Measurements from ENCODE around the gene GCK.
"Not testable (repeated sequence)": the region's sequence is repeated elsewhere in the genome, so short reads cannot be mapped to it uniquely, and the experiment has no call there.

Gene GCK

DNA sequence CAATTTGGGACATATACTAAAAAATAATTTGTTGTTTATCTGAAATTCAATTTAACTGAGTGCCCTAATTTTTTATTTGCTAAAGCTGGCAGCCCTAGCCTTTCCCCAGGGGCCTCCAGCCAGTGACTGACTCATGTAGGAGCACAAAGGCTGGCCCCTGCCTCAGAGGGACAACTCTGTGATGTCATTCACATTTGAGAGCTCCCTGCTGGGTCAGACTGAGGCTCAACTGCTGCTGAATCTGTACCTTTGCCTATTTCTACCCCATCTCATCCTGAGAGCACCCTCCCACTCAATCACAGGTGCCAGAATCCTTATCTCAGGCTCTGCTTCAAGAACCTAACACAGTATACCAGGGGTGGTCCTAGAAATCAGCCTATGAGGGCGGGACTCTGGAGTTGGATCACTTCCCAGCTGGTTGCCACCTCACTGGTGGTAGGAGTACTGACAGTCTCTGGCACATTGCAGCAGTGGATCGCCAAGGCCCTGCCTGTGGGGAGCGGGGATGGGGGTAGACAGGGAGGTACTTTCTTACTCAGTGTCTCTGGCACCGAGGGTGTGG is 11.6 kb downstream of the GCK start:
- DNase-seq: peak; percentile 60

DNA sequence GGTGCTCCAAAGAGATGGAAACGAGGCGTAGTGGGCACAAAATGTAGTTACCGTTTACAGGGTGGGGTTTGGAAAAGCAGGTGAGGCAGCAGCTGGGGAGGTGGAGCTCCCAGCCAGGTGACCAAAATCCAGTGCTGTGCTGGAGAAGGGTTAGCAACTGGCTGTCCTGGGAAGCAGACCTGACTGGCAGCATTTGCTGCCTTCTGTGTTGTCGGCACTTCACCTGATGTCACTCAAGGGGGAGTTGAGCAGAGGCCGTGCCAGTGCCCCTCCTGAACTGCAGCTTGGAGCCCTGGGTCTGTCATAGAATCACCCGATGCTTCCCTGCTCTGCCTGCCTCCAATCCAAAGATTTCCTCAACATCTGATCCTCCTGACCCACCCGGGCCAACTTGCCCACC is 12.8 kb downstream of the GCK start:
- DNase-seq: no peak

DNA sequence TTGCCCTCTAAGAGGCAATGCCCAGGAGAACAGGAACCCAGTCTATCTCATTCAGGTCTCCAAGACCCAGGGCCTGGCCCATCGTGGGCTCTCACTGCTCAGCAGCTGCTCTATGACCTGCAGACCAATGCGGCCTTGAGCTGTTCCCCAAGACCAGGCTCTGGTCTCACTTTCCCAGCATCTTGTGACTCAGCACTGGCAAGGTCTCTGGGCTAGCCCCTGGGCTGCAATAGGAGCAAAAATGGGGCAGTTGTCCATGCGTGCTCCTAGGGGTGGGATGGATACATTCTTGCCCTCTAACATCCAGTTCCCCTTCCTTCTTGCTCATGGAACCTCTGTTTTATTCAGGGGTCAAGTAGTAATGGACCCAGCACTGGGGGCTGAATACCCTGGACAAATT is 13.5 kb downstream of the GCK start:
- no peak for DNase-seq

DNA sequence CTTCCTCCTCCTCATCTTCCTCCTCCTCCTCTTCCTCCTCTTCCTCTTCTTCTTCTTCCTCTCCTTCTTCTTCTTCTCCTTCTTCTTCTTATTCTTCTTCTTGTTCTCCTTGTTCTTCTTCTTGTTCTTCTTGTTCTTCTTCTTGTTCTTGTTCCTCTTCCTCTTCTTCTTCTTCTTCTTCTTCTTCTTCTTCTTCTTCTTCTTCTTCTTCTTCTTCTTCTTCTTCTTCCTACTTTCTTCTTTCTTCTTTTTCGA is 14.6 kb downstream of the GCK start:
- not testable (repeated sequence) for DNase-seq

DNA sequence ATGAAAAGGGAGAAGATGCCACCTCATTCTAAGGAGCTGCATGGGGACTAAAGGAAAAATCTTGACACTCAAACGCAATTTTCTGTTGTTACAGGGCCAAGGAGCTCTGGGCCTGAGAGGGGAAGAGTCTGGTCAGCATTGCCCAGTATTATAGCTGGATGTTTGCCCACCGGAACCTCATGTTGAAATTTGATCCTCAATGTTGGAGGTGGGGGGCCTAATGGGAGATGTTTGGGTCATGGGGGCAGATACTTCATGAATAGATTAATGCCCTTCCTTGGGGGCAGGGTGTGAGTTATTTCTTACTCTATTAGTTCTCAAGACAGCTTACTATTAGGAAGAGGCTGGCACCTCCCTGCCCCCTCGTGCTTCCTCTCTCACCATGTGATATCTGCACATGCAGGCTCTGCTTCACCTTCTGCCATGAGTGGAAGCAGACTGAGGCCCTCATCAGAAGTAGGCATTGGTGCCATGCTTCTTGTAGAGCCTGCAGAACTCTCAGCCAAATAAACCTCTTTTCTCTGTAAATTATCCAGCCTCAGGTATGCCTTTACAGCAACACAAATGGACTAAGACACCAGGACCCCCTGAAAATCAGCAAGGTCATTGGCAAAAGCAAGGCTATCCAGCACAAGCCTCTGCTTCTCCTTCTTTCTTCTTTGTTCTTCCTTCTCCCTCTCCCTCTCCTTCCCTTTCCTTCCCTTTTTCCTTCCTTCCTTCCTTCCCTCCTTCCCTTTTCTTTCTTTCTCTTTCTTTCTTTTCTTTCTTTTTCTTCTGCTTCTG is 15.1 kb downstream of the GCK start:
- no peak for DNase-seq

DNA sequence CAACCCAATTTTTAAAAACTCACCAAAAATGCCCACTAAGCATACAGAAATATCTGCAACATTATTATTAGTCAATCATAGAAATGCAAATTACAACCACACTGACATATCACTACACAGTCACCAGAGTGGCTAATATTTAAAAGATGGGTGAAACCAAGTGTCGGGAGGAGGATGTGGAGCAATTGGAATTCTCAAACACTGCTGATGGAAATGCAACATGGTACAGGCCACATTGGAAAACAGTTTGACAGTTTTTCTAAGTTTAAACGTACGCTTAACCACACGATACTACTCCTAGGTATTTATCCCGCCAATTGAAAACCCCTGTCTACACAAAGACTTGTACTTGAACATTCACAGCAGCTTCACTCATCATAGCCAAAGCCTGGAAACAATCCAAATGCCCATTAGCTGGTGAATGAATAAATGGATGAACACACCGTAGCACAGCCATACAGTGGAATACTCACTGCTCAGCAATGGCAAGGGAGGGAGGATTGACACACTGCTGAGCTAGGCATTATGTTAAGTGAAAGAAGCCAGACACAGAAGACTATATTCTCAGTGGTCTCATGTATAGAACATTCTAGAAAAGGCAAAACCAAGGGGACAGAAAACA is 16.3 kb downstream of the GCK start:
- DNase-seq: no peak

DNA sequence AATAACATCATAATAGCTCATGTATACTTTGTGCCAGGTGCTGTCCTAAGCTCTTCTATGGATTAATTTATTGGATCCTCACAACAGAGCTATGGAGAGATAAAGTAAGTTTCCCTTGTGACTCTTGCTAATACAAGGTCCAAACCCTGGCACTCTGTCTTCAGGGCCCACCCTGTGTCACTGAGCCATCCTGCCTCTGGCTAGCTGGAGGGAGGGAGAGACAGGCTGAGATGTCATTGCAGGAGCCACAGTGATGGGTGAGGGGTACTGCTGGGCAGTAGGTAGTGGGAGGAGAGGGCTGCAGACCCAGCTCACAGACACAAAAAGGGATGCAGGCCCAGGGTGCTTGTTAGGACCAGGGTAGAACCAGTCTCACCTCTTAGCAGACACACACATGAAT is 16.9 kb downstream of the GCK start:
- no peak for DNase-seq

DNA sequence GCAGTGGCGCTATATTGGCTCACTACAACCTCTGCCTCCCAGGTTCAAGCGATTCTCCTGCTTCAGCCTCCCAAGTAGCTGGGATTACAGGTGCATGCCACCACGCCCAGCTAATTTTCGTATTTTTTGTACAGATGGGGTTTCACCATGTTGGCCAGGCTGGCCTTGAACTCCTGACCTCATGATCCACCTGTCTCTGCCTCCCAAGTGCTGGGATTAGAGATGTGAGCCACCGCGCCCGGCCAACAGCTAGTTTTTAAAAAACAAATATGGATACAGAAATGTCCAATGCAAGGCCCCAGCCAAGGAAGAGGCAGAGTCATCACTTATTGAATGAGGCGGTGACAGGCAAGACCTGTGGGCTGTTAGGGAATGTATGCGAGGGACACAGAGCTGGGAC is 17.3 kb downstream of the GCK start:
- DNase-seq: not testable (repeated sequence)

DNA sequence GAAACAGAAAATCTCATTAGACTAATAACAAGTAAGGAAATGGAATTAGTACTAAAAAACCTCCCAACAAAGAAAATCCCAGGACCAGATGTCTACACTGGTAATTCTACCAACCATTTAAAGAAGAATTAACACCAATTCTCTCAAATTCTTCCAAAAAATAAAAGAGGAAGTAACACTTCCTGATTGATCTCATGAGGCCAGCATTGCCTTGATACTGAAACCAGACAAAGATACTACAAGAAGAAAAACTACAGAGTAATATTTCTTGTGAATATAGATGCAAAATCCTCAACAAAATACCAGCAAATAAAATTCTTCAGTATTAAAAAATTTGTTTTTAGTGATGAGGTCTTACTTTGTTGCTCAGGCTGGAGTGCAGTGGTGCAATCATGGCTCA is 21.3 kb downstream of the GCK start:
- no peak for DNase-seq

DNA sequence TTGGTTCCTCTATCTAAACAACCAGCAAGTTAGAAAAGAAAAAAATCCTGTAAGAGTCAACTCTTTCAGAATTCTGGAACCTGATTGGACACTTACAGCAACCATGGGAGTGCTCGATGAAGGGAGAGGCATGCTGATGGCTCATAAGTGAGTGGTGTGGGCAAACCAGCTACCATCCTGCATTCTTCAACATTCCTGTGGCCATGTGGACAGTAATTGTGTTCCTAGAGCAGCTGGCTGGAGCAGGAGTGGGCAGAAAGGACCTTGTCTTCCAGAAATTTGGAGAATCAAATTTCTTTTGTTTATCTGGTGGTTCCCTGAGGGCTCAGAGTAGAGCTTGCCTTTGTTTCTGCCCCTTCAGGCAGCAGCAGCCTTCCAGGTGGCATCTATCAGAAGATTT is 25.6 kb downstream of the GCK start:
- DNase-seq: peak; percentile 90

DNA sequence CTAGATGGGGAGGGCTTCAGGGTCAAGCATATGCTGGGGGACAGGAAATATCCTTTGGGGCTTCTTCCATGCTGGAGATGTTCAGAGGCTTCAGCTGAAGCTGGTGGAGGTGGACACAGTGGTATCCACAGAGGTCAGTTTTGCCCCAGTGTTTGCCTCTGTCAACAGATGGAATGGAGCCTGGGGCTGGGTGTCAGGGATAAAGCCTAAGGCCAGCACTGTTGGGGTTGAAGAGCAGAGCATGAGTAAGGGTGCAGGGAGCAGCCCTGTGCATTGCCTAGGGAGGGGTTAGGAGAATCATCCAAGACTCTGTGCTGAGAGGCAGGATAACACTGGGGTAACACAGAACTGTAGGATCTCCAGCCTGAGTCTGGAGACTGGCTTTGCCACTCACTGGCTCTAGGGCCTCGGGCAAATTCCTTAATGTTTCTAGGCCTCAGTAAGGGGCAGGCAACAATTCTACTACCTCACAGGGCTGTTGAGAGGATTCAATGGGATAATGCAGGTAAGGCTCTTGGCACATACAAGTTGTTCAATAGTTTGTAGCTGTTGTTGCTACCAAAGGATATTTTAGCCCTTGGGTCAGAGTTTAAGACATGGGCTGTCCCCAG is 26.3 kb downstream of the GCK start:
- no peak for DNase-seq

DNA sequence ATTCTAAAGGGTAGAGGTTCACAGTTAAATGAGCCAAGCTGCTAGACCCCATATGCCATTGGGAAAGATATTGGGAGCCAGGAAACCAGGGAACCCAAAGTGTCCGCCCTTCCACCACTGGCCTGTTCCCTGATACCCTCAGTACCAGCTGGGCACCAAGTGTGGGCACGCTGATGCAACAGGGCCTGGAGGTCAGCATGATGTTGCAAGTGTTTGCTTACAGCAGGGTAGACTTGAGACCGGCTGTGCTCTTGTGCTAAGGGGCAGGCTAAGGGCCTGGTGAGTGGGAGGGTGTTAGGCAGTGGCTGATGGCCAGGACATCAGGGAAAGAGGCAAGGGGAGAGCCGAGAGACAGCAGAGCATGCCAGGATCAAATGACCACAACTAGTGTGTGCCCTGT is 27.1 kb downstream of the GCK start:
- DNase-seq: no peak

DNA sequence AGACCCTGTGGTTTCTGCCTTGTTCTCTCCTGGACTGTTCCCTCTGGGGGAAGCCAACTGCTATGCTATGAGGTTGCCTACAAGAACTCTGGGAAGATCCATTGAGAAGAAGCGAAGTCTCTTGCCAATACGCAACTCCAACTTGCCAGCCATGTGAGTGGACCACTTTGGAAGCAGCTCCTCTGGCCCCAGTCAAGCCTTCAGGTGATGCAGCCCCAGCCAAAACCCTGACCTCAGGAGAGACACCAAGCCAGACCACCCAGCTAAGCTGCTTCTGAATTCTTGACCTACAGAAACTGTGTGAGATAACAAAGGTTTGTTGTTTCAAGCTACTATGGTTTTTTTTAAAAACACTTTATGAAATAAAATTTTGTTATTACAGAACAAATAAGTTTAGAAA is 27.9 kb downstream of the GCK start:
- no peak for DNase-seq

DNA sequence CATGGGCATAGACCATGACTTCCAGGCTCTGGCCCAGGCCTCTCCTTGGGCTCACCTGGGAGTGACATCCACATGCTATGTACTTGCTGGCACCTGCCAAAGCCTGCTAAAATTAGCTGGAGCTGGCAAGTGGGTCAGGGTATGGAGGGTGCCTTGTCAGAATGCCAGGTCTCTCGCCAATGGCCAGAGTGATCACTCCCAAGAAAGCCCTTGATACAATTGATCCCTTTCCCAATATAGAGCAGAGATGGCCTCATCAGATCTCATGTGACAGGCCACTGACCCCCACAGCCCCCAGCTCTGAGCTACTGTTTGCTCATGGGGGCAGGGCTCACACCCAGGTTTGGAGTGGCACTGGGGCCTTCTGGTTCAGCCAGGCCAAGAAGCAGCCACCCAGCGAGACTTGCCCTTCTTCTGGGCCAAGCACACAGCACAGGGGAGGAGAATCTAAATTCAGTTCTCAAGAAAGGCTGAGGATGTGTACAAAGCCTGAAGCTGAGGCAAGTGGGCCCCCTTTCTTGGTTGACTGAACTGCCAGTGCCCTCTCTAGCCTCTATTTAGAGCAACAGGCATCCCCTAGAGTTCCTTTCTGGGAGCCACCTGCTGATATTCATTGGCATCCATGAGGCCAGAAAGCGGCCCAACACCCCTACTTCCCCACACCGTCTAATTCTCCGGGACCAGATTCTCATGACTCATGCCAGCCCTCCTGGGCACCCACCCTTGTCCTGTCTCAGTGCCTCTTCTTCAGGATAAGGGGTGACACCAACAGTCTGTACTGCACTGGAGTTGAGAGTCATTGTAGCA is 29.2 kb downstream of the GCK start:
- DNase-seq: no peak

DNA sequence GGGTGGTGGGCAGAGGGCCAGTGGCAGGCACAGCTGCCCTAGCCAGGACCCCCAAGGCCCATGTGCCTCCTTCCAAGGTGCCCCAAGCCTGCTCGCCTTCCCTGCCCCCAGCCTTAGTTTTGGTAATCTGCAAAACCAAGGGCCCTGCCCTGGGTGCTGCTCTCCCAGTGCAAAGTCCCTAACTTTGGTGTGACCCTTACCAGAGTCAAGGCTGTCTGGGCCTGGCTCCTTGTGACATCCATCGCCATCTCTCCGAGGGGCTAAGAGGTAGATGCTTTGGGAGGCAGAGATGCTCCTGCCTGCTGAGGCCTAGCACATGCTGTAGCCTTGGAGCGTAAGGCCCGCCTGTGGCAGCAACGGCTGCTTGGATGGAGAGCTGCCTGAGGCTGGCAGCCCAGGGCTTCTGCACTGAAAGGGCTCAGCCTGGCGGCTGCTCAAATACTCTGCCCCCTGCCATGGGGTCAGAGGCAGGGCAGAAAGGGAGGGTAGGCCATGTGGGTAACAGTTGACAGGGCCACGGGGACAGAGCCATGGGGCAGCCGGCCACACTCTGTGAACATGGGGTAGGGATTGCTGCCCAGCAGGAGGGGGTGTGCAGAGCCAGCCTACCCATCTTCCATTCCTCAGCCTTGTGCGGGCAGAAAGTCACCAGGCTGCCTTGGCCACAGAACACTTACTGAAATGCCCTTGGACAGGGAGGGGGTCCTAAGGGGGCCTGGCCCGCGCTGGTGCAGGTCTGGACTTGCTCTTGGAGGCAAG is 30.2 kb downstream of the GCK start:
- DNase-seq: no peak

DNA sequence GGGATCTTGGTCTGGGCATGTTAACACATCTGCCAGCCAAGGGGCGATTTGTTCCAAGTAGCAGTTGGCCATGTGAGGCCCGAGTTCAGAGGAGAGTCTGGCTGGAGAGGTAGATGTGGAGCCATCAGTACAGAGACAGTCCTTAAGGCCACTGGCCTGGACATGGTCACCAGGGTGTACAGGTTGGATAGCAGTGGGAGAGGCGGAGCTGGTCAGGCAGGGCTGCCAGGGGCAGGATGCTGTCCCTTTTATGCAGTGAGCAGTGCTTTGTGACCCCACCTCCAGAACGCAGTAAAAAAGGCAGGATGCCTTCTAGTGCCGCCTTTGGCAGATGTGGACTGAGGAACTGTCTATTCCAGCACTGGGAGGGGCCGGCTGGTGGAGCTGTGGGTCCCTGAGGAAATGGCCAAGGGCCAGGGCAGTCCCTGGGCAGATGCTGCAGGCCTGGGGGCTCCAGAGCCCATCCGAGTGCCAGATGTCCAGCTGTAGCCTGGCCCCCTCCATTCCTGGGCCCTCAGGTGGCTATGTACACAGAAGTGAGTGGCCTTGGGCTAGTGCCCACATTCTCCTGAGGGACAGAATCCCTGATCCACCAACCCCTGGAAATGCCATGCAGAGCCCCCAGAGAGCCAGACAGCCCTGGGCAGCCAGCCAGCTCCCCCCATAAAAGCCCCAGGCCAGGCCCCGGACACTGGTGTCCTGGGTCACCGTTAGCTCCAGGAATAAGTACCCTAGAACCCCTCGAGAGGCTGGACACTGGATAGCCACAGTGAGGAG is 31.0 kb downstream of the GCK start:
- DNase-seq: no peak

DNA sequence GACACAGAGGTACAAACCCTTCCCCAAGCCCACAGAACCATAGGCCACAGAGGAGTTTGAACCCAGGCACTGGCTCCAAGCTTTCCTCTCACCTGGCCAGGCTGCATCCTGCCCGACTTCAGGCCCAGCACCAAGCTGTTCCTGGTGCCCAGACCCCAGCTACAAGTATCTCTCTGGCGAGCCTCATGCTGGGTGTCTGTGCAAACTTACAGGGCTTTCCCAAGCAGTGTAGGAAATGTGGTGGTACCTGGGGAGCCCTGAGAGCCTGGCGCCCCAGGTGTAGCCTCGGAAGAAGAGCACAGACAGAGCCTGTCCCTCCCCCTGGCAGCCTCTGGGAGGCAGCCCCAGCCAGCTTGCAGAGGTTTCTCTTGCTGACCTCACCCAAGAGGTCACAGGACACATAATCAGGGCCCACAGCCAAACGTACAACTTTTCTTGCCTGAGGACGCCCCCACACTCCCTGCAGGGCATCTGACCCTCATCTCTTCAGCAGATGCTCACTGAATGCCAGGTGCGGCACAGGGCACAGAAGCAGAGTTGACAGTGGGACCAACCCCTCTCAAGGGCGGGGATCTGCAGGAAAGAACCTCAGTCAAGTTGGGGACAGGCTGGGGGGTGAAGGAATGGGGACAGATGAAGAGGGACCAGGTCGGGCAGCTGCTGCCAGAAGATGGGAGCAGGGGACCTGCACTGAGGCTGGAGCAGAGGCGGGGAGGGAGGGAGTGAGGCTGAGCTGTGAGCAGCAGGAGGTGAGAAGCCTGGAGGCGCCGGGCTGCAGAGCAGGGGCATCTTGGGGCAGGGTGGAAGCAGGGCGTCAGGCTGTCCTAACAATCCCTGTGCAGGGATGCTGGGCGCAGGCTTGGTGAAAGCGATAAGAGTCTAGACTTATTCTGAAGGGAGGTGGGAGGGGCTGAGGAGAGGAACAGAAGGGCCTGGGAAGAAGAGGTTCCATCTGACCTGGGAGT is 31.8 kb downstream of the GCK start:
- no peak for DNase-seq

DNA sequence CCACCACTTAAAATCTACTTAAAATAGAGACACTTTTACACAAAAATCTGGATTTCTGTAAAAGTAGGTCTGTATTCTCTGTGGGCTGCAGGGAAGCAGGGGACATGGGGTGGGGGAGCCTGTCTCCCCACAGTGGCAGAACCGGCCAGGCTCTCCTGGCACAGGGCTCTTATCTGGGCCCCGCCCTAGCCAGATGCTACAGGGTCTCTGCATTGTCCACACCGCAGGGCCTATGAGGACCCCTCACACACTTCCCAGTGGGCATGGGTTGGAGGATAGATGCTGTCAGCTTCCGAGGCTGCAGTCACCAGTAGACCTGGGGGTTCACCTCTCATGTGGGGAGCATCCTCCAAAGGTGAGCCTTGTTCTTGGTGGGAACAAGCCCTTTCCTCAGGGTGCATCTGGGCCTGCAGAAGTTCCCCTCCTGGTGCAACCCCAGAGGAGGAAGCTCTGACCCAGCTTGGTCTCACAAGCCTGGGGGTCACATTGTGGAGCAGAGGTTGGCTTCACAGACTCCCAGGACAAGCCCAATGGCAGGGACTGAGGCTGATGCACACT is 32.7 kb downstream of the GCK start:
- no peak for DNase-seq

DNA sequence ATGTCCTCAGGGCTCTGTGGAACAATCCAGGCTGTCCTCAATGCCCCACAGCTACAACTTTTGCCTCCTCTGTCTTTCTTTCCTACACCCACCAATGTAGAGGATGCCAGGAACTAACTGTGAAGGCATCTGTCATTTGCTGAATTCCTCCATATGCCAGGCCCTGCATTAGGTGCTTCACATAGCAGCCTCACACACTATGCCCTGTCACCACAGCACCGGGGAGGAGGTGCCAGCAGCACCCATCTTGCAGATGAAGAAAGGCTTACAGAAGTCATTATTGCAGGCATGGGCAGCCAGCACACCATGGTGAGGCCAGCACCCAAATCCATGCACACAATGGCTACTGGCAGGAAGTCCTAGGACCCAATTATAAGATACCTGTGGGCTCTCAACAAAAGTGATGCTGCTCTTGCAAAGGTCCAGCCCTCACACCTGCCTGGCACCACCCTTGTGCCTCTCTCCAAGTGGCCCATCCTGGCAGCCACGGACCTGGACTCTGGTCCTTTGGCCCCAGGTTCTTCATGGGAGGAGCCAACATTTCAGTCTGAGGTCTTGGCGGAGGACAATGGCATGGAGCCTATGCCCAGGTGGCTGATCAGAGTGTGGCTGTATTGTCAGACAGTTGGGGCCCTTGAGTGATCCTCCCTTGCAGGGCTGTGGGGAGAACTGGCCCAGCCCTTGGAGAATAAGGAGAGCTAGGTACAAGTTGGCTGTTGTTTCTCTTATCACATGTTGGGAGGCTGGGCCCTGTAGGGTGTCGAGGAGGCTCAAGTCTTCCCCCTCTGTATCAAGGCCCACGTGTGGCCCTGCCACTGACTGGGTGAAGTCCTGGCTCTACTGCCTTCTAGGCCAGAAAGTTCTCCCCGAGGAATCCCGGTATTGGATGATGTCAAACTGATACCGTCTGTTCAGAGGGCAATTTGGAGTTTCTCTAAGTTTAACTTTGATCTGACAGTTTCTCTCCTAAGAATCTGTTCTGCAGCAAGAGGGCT is 33.8 kb downstream of the GCK start:
- no peak for DNase-seq
